GM12874 (cell line): ENCODE data around the gene AMPD2.

Experiments
- CTCF ChIP-seq: IDR thresholded peaks from 2 replicates; pipeline ENCODE4 v1.5.1; 2011; ENCODE audit warnings: low read depth, mild to moderate bottlenecking, control low read depth, low read length, moderate library complexity; ENCODE audit not compliant: insufficient read depth

AMPD2 gene

GRCh38 chr1:109639063-109639840 lies 19.6 kb downstream of the AMPD2 start:
- no peak for TF ChIP-seq CTCF

GRCh38 chr1:109639841-109640184 lies 20.2 kb downstream of the AMPD2 start:
- TF ChIP-seq CTCF: no peak

- peak; percentile 96 for TF ChIP-seq CTCF
Measured at GRCh38 chr1:109640285-109640865, 20.7 kb downstream of the AMPD2 start.

- TF ChIP-seq CTCF: no peak
Measured at GRCh38 chr1:109641078-109641740, 21.6 kb downstream of the AMPD2 start.

- no peak for TF ChIP-seq CTCF
Measured at GRCh38 chr1:109641861-109642260, 22.2 kb downstream of the AMPD2 start.

- no peak for TF ChIP-seq CTCF
Measured at GRCh38 chr1:109642626-109643025, 23.0 kb downstream of the AMPD2 start.

GRCh38 chr1:109643385-109644230 lies 24.0 kb downstream of the AMPD2 start:
- peak; percentile 95 for TF ChIP-seq CTCF
